SK-N-MC (cell line): ENCODE results near the gene PILRA.

Source experiments
- EZH2 ChIP-seq: fragments of 200-600 bp; sonication (generic); IDR thresholded peaks from one replicate; pipeline ENCODE4 v1.6.1; 2017; ENCODE audit warnings: antibody characterized with exemption
- POLR2AphosphoS5 ChIP-seq: IDR thresholded peaks from 2 replicates; pipeline ENCODE4 v1.6.1; 2012; ENCODE audit warnings: mild to moderate bottlenecking, low read depth, low read length, borderline replicate concordance

DNA sequence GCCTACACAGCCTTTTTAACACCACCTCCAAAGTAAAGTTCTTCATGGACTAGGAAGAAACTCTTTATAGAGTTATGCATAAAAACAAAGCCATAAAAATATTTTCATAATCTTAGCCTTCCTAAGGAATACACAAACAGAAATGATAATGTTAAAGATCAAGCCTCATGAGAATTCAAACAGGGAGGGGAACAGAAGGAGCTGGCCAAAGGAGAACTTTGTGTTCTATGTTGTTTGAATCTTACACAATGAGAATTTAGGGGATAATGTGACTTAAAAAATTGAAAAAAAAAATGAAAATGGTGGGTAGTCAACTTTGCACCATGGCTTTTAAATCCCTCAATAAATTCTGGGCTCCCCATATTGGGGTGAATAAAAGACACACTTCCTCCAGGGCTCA is 24.5 kb upstream of the PILRA start:
- no peak for TF ChIP-seq EZH2
- TF ChIP-seq POLR2AphosphoS5 = no peak
